GM23248 (cell line): ENCODE measurements around the gene IPO7. TPM values are rescaled to one million over a fixed set of nuclear protein-coding genes. Genes with fewer than 3 reads are reported as not detected.
"Not testable (repeated sequence)": the region's sequence is repeated elsewhere in the genome, so short reads cannot be mapped to it uniquely, and the experiment has no call there.

Experiments
- DNase-seq: peaks from one replicate; pipeline ENCODE4 v3.0.0-alpha.2; 2015
- H2AFZ ChIP-seq: fragments of 200-600 bp; sonication (generic); 2 replicates; pipeline ENCODE4 v1.6.1; 2016; ENCODE audit warnings: antibody characterized with exemption
- H3F3A ChIP-seq: fragments of 200-600 bp; sonication (generic); 2 replicates; pipeline ENCODE4 v1.6.1; 2016; ENCODE audit warnings: mild to moderate bottlenecking, antibody characterized with exemption, mixed run types; ENCODE audit not compliant: insufficient read depth
- H3K27ac ChIP-seq: fragments of 200-600 bp; sonication (generic); 2 replicates; pipeline ENCODE4 v1.5.1; 2016; ENCODE audit warnings: mild to moderate bottlenecking
- H3K27me3 ChIP-seq: fragments of 200-600 bp; sonication (generic); replicated peaks from 2 replicates; pipeline ENCODE4 v1.6.1; 2016; ENCODE audit warnings: mild to moderate bottlenecking; ENCODE audit not compliant: insufficient read depth
- H3K36me3 ChIP-seq: fragments of 200-600 bp; sonication (generic); 2 replicates; pipeline ENCODE4 v1.6.1; 2016; ENCODE audit warnings: low read depth, mild to moderate bottlenecking
- H3K4me1 ChIP-seq: fragments of 200-600 bp; sonication (generic); 2 replicates; pipeline ENCODE4 v1.6.1; 2016; ENCODE audit warnings: mild to moderate bottlenecking; ENCODE audit not compliant: insufficient read depth
- H3K4me2 ChIP-seq: fragments of 200-600 bp; sonication (generic); one replicate; pipeline ENCODE4 v1.6.1; 2016; ENCODE audit warnings: mild to moderate bottlenecking; ENCODE audit not compliant: unreplicated experiment
- H3K4me3 ChIP-seq: fragments of 200-600 bp; sonication (generic); 2 replicates; pipeline ENCODE4 v1.5.1; 2016; ENCODE audit warnings: mild to moderate bottlenecking
- H3K79me2 ChIP-seq: fragments of 200-600 bp; sonication (generic); 2 replicates; pipeline ENCODE4 v1.6.1; 2016; ENCODE audit warnings: mild to moderate bottlenecking; ENCODE audit not compliant: insufficient read depth
- H3K9ac ChIP-seq: fragments of 200-600 bp; sonication (generic); 2 replicates; pipeline ENCODE4 v1.6.1; 2016; ENCODE audit warnings: mild to moderate bottlenecking
- H3K9me2 ChIP-seq: fragments of 200-600 bp; sonication (generic); 2 replicates; pipeline ENCODE4 v1.6.1; 2016; ENCODE audit warnings: mixed run types, mild to moderate bottlenecking, moderate library complexity; ENCODE audit not compliant: insufficient read depth
- H3K9me3 ChIP-seq: fragments of 200-600 bp; sonication (generic); one replicate; pipeline ENCODE4 v1.6.1; 2017; ENCODE audit warnings: low read depth
- H4K20me1 ChIP-seq: fragments of 200-600 bp; sonication (generic); 2 replicates; pipeline ENCODE4 v1.6.0; 2016; ENCODE audit not compliant: insufficient read depth
- EZH2 ChIP-seq: fragments of 200-600 bp; sonication (generic); IDR thresholded peaks from 2 replicates; pipeline ENCODE4 v1.6.1; 2018; ENCODE audit warnings: antibody characterized with exemption, mild to moderate bottlenecking; ENCODE audit not compliant: insufficient read depth, poor library complexity, severe bottlenecking
- EZH2phosphoT487 ChIP-seq: fragments of 200-600 bp; sonication (generic); IDR thresholded peaks from 2 replicates; pipeline ENCODE4 v1.6.1; 2018; ENCODE audit warnings: antibody characterized with exemption, moderate library complexity, mild to moderate bottlenecking, low read depth; ENCODE audit not compliant: insufficient read depth
- WGBS, 2 experiments: methylation state at CpG; one replicate each; pipeline ENCODE4 v1.1.6; 2015 to 2017; ENCODE audit warnings: low lambda C conversion rate in 2 of 2, low coverage in 1 of 2; ENCODE audit errors: missing lambda C conversion rate in 2 of 2; 5-methylcytosine and 5-hydroxymethylcytosine counted together
- in situ Hi-C: fragments of 300-500 bp; cut with MboI; formaldehyde crosslinking; loops from 2 replicates; pipeline ENCODE4 v1.15.0; 2020
- polyA plus RNA-seq: library from polyadenylated mRNA; unstranded; fragments of >200 nt; fragmentation: Nextera tagmentation; extraction: Ambion mirVana; gene quantifications from 2 replicates; pipeline ENCODE4 v1.2.1, GENCODE V29; 2016
- total RNA-seq: library from RNA; depleted of rRNA; stranded (reverse); fragments of >200 nt; shearing (Covaris generic); gene quantifications from 2 replicates; pipeline ENCODE4 v1.2.3, GENCODE V29; 2014; rRNA removed

IPO7 gene
- 101 and 111 TPM in 2 replicates for total RNA-seq
- 8.7 TPM in 2 replicates for polyA plus RNA-seq

- peak within 1 kb of the TSS; percentile 97 for H3K4me3 ChIP-seq
- peaks cover 19% of the 10 kb centered on the region for H3F3A ChIP-seq
- H4K20me1 ChIP-seq = 0 out of 2 replicates have a peak, but pooled peaks cover 7% of the 10 kb centered on the region
- H3K9me3 ChIP-seq = no peaks in the 10 kb centered on the region
- peak within 1 kb of the TSS; percentile 96 for H3K4me2 ChIP-seq
- H2AFZ ChIP-seq = peak within 1 kb of the TSS; percentile 98
- TF ChIP-seq EZH2phosphoT487 (no peak), EZH2 (no peak)
- H3K36me3 ChIP-seq = no peaks in the 10 kb centered on the region
- in situ Hi-C loops = no loop called here
- H3K27me3 ChIP-seq = no peaks in the 10 kb centered on the region
- WGBS, 2 experiments = 0 to 1% methylated on average over 47 to 56 of the region's 70 CpGs
- no peaks in the 10 kb centered on the region for H3K9me2 ChIP-seq
- peak; percentile 98 for DNase-seq
- H3K79me2 ChIP-seq = peaks cover 52% of the 10 kb centered on the region
- H3K4me1 ChIP-seq = peaks cover 11% of the 10 kb centered on the region
- H3K27ac ChIP-seq = peak within 1 kb of the TSS; percentile 93
- H3K9ac ChIP-seq = peak within 1 kb of the TSS; percentile 98
Measured at GRCh38 chr11:9384535-9385326, at the start of gene IPO7. Gene IPO7, plus strand, starts transcription at chr11:9384652. Its CDS starts 112 bp downstream, at chr11:9384764.

- H3K4me1 ChIP-seq = peaks cover 5% of the 10 kb centered on the region; the same call in 1 of the 2 replicates
- no peaks in the 10 kb centered on the region for H3K36me3 ChIP-seq
- no peaks in the 10 kb centered on the region for H4K20me1 ChIP-seq
- H3K9me3 ChIP-seq = no peaks in the 10 kb centered on the region
- H3K4me2 ChIP-seq = no peak overlapping the region
- H3K27ac ChIP-seq = no peak overlapping the region
- H3K27me3 ChIP-seq = no peaks in the 10 kb centered on the region
- WGBS, 2 experiments = 43 to 45% methylated on average over 5 of the region's 5 CpGs
- no peaks in the 10 kb centered on the region for H3K9me2 ChIP-seq
- H3F3A ChIP-seq = peaks cover 5% of the 10 kb centered on the region; the same call in 1 of the 2 replicates
- TF ChIP-seq EZH2 (no peak), EZH2phosphoT487 (no peak)
- no peak overlapping the region for H3K9ac ChIP-seq
- peak; percentile 18 for DNase-seq
- peak overlapping the region; percentile 45; the same call in 1 of the 2 replicates for H2AFZ ChIP-seq
- no peak overlapping the region for H3K4me3 ChIP-seq
- H3K79me2 ChIP-seq = no peaks in the 10 kb centered on the region
- in situ Hi-C loops = no loop called here
Measured at GRCh38 chr11:9341638-9342178, 42.7 kb upstream of the IPO7 start.

- 69 to 74% methylated on average over 3 of the region's 3 CpGs for WGBS, 2 experiments
- in situ Hi-C loops = no loop called here
Measured at GRCh38 chr11:9344061-9344680, 40.3 kb upstream of the IPO7 start.

GRCh38 chr11:9347100-9347499 lies 37.4 kb upstream of the IPO7 start:
- Histone ChIP-seq H3K9me3 (no peaks in the 10 kb centered on the region), H2AFZ (no peak overlapping the region), H3K79me2 (no peaks in the 10 kb centered on the region), H3K27ac (no peak overlapping the region), H3K27me3 (no peaks in the 10 kb centered on the region), H3K4me3 (no peak overlapping the region), H3K36me3 (no peaks in the 10 kb centered on the region), H3K4me1 (0 out of 2 replicates have a peak, but pooled peaks cover 4% of the 10 kb centered on the region), H4K20me1 (no peaks in the 10 kb centered on the region), H3F3A (peaks cover 5% of the 10 kb centered on the region), H3K9ac (no peak overlapping the region), H3K4me2 (no peak overlapping the region), H3K9me2 (no peaks in the 10 kb centered on the region)
- in situ Hi-C loops = no loop called here
- DNase-seq = no peak
- TF ChIP-seq EZH2 (no peak), EZH2phosphoT487 (no peak)
- 68 to 77% methylated on average over 2 of the region's 2 CpGs for WGBS, 2 experiments

More at GRCh38 chr11:9344061-9344680, 40.3 kb upstream of the IPO7 start:
- H3K27ac ChIP-seq = no peak overlapping the region
- DNase-seq = no peak
- no peaks in the 10 kb centered on the region for H3K36me3 ChIP-seq
- H3K4me2 ChIP-seq = no peak overlapping the region
- no peaks in the 10 kb centered on the region for H3K27me3 ChIP-seq
- no peaks in the 10 kb centered on the region for H3K9me3 ChIP-seq
- no peak overlapping the region for H2AFZ ChIP-seq
- H3K79me2 ChIP-seq = no peaks in the 10 kb centered on the region
- peaks cover 5% of the 10 kb centered on the region; the same call in 1 of the 2 replicates for H3F3A ChIP-seq
- H4K20me1 ChIP-seq = no peaks in the 10 kb centered on the region
- no peaks in the 10 kb centered on the region for H3K9me2 ChIP-seq
- TF ChIP-seq EZH2 (no peak), EZH2phosphoT487 (no peak)
- H3K4me3 ChIP-seq = no peak overlapping the region
- peaks cover 5% of the 10 kb centered on the region; the same call in 1 of the 2 replicates for H3K4me1 ChIP-seq
- H3K9ac ChIP-seq = no peak overlapping the region

- DNase-seq, H3F3A ChIP-seq, H3K79me2 ChIP-seq, H4K20me1 ChIP-seq, in situ Hi-C loops, H3K4me1 ChIP-seq, H3K9me3 ChIP-seq, H3K4me2 ChIP-seq, H3K27me3 ChIP-seq, H3K9ac ChIP-seq, H3K36me3 ChIP-seq, H3K9me2 ChIP-seq, H2AFZ ChIP-seq, H3K4me3 ChIP-seq, H3K27ac ChIP-seq: not testable (repeated sequence)
- 63 to 66% methylated on average over 4 of the region's 4 CpGs for WGBS, 2 experiments
Measured at GRCh38 chr11:9347779-9348178, 36.7 kb upstream of the IPO7 start.
